IPS-15b (cell line): ENCODE results near the gene UNC50.

Experiments
- H3K27me3 ChIP-seq: one replicate; pipeline ENCODE4 v1.6.1; 2013; ENCODE audit warnings: low read length; ENCODE audit not compliant: control insufficient read depth, insufficient read depth
- H3K36me3 ChIP-seq: one replicate; pipeline ENCODE4 v1.6.1; 2013; ENCODE audit warnings: low read length; ENCODE audit not compliant: control insufficient read depth, insufficient read depth
- H3K4me1 ChIP-seq: one replicate; pipeline ENCODE4 v1.6.1; 2013; ENCODE audit warnings: mild to moderate bottlenecking, low read length; ENCODE audit not compliant: control insufficient read depth, insufficient read depth
- H3K4me3 ChIP-seq: one replicate; pipeline ENCODE4 v1.5.1; 2013; ENCODE audit warnings: low read depth, low read length
- H3K9ac ChIP-seq: one replicate; pipeline ENCODE4 v1.6.1; 2013; ENCODE audit warnings: low read depth, mild to moderate bottlenecking, low read length
- H3K9me3 ChIP-seq: one replicate; pipeline ENCODE4 v1.6.1; 2013; ENCODE audit warnings: mild to moderate bottlenecking, low read length; ENCODE audit not compliant: control insufficient read depth, insufficient read depth

The UNC50 gene

DNA sequence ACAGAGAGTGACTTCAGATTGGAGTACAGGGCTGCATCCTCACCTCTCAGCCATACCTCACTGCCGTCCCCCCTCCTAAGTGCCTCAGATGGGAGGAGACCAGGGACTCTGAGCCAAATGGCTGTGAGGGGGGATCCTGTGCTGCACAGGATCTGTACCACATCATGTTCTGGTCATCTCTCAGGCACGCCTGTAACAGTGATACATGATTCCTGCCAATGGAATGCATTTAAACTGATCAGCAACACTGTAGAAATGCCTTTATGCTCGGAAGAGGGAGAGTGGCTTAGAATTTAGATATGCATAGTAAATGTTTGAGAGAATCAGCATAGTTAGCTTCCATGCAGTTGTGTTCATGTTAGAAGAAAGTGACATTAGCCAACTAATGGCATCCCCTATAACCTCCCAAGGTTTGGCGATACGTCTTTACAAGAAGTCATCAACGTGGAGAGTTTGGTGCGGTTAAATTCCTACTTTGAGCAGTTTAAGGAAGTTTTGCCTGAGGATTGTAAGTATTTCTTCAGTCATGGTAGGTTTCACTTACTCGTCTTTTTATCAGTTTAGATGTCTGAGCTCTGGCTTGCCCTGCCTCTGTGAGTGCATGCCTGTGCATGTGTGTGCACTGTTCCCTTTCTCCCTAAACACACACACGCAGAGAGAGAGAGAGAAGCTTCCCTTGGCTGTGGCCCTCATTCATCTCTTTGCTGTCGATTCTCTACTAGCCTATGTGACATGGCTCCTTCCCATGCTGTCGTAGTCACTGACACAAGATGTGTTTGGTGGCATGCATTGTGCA is 40.0 kb upstream of the UNC50 start:
- Histone ChIP-seq H3K4me3 (no peak overlapping the region), H3K9me3 (no peaks in the 10 kb centered on the region), H3K4me1 (no peaks in the 10 kb centered on the region), H3K27me3 (no peaks in the 10 kb centered on the region), H3K36me3 (peaks cover 68% of the 10 kb centered on the region), H3K9ac (no peak overlapping the region)

DNA sequence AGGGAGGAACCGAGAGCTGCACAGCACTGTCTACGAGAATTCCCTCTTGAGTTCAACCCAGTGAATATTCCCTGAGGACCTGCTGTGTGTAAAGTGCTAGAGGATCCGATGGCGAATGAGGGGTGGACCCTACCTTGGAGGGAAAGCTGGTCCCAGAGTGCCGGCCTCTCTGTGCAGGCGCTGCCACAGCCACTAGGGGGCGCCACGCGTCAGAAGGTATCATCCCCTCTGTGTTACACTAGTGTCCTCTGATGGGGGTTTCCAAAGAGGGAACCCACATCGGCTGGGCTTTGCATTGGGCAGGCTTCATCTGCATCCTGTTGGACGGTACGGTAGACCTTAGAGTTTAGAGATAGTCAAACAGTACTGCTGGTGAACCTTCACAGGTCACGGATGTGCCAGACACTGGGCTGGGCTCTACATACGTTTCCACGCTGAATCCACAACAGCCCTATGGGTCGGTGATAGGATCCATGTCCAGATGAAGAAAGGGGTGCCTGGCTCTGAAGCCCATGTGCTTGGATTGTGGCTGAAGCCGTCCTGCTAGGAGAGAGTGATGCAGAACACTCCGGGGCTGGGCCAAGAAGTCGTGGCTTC is 39.1 kb upstream of the UNC50 start:
- Histone ChIP-seq H3K9ac (no peak overlapping the region), H3K36me3 (peaks cover 60% of the 10 kb centered on the region), H3K4me3 (no peak overlapping the region), H3K27me3 (no peaks in the 10 kb centered on the region), H3K9me3 (no peaks in the 10 kb centered on the region), H3K4me1 (no peaks in the 10 kb centered on the region)

DNA sequence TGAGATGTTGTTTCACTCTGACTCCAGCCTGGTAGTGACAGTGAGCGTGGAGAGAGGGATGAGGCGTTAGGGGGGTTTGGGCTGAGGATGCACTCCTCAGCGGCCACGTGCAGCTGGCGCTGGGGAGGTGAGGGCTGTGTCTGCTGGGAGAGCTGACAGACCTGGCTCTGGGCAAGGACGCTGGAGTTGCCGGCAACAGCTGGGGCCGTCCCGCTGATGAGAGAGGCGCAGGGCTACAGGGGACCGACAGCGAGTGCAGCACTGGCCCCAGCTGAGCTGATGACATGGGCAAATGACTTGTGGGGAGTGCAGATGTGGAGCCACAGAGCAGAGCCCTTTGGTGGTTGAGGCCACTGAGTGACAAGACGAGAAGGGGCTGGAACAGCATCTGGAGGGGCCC is 38.5 kb upstream of the UNC50 start:
- no peaks in the 10 kb centered on the region for H3K27me3 ChIP-seq
- H3K36me3 ChIP-seq, result peaks cover 55% of the 10 kb centered on the region
- no peaks in the 10 kb centered on the region for H3K4me1 ChIP-seq
- H3K4me3 ChIP-seq, result no peak overlapping the region
- H3K9ac ChIP-seq, result no peak overlapping the region
- H3K9me3 ChIP-seq, result no peaks in the 10 kb centered on the region

DNA sequence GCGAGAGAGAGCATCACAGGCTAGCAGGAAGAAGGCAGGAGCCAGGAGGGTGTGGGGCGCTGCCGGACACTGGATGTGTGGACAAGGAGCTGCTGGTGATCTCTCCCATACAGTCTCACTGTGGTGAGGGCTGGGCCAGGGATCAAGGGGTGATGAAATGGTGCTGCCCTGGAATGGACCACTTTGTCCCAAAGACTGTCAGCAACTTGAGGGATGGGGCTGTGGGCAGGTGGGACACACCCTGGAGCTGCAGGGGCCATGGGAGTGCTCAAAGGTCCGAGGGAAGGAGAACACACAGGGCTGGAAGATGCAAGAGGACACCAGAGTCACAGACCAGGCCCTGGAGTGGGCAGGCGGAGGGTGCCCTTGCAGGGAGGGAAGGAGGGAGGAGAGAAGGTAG is 38.0 kb upstream of the UNC50 start:
- Histone ChIP-seq H3K4me3 (no peak overlapping the region), H3K9me3 (no peaks in the 10 kb centered on the region), H3K27me3 (no peaks in the 10 kb centered on the region), H3K4me1 (no peaks in the 10 kb centered on the region), H3K36me3 (peaks cover 52% of the 10 kb centered on the region), H3K9ac (no peak overlapping the region)

DNA sequence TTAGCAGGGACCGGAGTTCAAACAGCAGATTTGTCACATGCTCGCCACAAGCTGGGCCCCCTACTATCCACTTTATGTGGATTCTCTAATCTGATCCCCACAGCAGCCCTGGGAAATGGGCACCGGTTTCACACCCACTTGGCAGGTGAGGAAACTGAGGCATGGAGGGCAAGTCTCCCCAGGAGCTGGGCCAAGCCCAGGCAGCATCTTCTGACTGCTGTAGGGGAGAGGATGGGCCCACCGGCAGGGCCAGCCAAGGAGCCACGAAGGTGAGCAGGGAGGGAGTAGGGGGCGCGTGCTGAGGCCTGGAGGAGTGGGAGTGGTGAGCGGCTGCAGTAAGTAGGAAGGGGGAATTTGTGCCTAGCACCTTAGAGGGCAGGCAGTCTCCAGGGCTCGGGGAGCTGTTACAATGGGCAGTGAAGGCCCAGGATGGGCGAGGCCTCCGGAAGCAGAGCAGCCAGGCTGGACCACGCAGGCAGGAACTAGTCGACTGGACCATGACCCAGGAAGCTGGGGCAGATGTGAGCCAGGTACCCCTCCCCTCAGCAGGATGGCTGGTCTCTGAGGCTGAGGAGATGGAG is 37.2 kb upstream of the UNC50 start:
- Histone ChIP-seq H3K9me3 (no peaks in the 10 kb centered on the region), H3K36me3 (peaks cover 49% of the 10 kb centered on the region), H3K4me1 (no peaks in the 10 kb centered on the region), H3K27me3 (no peaks in the 10 kb centered on the region), H3K4me3 (no peak overlapping the region), H3K9ac (no peak overlapping the region)

DNA sequence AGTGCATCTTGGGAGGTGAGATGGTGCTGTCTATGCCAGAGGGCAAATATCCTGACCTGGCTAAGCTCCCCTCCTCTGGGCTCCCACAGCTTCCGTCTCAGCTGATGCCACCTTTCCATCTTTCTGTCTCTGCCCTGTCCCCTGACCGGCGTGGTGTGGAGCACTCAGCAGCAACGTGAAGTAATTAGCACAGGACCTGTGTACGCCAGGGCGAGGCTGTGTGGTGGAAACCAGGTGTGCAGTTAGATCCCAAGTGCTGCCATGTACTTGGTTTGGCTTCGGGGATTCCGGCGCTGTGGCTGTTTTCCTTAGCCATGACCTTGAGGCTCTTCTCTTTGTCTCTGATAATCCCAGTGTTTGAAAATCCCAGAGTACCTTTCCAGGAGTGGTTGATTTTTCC is 36.6 kb upstream of the UNC50 start:
- H3K36me3 ChIP-seq, result peaks cover 50% of the 10 kb centered on the region
- no peaks in the 10 kb centered on the region for H3K4me1 ChIP-seq
- H3K4me3 ChIP-seq, result no peak overlapping the region
- no peak overlapping the region for H3K9ac ChIP-seq
- no peaks in the 10 kb centered on the region for H3K9me3 ChIP-seq
- H3K27me3 ChIP-seq, result no peaks in the 10 kb centered on the region

DNA sequence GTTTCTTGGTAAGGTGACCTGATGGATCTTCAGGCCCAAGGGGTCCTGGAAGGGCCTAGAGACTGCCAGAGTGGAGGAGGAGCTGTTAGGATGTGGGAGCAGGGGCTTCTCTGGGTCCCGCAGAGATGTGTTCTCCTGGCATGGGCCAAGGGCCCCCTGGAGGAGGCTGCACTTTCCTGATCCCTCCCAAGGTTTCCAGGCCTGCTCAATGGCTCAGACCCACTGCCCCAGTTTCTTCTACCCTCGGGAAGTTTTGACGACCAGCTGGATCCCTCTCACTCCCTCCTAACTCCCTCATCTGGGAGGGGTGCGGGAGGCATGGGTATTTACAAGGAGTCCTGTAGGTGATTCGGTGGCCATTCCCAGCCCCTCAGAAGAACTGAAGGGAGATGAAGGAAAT is 36.2 kb upstream of the UNC50 start:
- H3K36me3 ChIP-seq, result peaks cover 51% of the 10 kb centered on the region
- no peaks in the 10 kb centered on the region for H3K27me3 ChIP-seq
- no peaks in the 10 kb centered on the region for H3K4me1 ChIP-seq
- no peak overlapping the region for H3K9ac ChIP-seq
- no peaks in the 10 kb centered on the region for H3K9me3 ChIP-seq
- no peak overlapping the region for H3K4me3 ChIP-seq

DNA sequence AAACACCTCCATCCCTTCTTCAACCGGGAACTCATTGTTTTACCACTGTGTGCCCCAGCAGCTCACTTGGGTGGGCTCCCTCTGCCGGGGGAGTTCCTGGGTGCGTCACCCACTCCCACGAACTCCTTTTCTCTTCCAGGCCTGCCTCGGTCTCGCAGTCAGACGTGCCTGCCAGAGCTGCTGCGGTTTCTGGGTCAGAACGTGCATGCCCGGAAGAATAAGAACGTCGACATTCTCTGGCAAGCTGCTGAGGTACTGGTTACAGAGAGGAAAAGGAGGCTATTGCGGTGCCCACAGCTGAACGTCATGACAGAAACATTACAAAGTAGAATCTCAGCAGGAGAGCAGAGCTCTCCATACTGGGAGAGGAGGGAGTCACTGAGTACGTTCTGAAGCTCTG is 35.7 kb upstream of the UNC50 start:
- no peaks in the 10 kb centered on the region for H3K4me1 ChIP-seq
- no peaks in the 10 kb centered on the region for H3K27me3 ChIP-seq
- no peaks in the 10 kb centered on the region for H3K9me3 ChIP-seq
- H3K4me3 ChIP-seq, result no peak overlapping the region
- no peak overlapping the region for H3K9ac ChIP-seq
- peaks cover 51% of the 10 kb centered on the region for H3K36me3 ChIP-seq

DNA sequence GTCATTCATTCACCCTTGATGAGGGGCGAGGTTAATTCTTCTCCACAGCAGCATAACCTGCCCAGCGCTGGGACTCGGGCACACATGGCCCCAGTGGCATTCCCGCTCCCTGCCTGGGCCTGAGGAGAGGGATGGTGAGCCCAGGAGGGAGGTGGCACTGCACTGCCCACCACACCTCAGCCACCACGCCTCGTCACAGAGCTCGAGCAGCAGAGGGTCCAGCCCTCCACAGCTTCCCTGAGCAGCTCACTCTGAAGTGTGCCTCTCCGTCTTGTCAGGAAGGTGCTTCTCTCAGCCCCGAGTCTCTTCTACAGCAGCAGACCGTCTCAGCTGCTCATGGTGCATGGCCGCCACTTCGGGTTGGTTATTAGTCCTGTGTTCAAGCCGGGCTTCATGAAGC is 35.0 kb upstream of the UNC50 start:
- Histone ChIP-seq H3K9ac (no peak overlapping the region), H3K27me3 (no peaks in the 10 kb centered on the region), H3K4me1 (no peaks in the 10 kb centered on the region), H3K4me3 (no peak overlapping the region), H3K9me3 (no peaks in the 10 kb centered on the region), H3K36me3 (peaks cover 52% of the 10 kb centered on the region)

DNA sequence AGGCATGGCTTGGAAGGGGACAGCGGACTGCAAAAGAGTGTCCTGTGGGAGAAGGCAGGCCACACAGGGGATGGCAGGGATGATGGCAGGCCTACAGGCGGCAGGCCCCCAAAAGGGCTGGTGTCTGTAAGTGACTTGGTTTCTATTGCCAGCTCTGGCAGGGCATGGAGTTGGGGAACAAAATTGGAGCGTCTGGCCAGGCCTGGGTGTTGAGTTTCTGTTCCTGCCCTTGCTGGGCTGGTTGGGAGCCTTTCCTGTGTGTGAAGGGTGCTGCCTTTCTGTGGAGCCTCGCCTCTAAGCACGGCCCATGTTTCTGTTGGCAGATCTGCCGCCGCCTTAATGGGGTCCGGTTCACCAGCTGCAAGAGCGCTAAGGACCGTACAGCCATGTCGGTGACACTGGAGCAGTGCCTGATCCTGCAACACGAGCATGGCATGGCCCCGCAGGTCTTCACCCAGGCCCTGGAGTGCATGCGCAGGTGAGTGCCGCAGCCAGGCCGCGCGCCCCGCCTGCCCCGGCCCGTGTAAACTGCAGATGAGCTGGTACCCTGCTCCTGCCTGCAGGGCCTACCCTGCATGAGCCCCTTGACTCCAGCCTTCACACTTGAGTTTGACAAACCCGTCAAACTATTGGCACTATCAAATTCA is 31.6 kb upstream of the UNC50 start:
- Histone ChIP-seq H3K4me3 (no peak overlapping the region), H3K27me3 (no peaks in the 10 kb centered on the region), H3K36me3 (peaks cover 26% of the 10 kb centered on the region), H3K4me1 (no peaks in the 10 kb centered on the region), H3K9ac (no peak overlapping the region), H3K9me3 (no peaks in the 10 kb centered on the region)

DNA sequence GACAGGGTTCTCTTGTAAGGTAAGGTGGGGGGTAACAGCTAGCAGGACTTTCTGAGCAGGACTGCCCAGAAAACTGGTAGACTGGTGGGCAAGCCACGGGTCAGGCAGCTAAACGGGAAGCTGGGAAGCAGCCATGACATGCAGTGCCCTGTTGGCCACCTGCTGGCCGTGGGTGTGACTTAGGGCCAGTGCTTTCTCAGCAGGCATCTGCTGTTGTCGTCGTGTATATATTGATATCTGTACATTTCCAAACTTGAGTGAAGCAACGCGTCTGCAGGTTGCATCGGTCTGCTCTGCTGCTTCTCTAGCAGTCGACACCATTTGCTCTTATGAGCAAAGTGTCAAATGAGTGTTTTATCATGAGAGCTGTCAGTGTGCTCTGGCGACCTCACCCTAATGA is 31.1 kb upstream of the UNC50 start:
- no peak overlapping the region for H3K4me3 ChIP-seq
- H3K9me3 ChIP-seq, result no peaks in the 10 kb centered on the region
- H3K36me3 ChIP-seq, result peaks cover 24% of the 10 kb centered on the region
- H3K9ac ChIP-seq, result no peak overlapping the region
- H3K27me3 ChIP-seq, result no peaks in the 10 kb centered on the region
- no peaks in the 10 kb centered on the region for H3K4me1 ChIP-seq

DNA sequence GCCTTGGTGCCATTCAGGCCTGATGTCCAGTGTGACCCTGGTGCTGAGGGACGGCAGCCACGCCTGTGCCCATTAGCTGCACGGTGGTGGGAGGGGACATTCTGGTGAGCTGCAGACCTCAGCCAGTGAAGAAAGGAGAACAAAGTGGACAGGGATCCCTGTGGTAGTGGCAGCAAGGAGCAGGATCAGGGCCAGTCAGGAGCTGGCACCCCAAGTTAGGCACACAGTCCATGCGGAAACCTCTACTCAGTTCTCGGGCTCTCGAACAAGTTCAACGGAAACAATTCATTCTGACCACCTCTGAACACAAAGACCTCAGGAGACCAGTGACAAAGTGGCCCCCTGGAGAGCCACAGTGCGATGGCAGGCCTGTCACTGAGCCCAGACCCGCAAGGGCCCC is 30.2 kb upstream of the UNC50 start:
- no peak overlapping the region for H3K4me3 ChIP-seq
- H3K4me1 ChIP-seq, result no peaks in the 10 kb centered on the region
- no peaks in the 10 kb centered on the region for H3K27me3 ChIP-seq
- no peaks in the 10 kb centered on the region for H3K9me3 ChIP-seq
- no peak overlapping the region for H3K9ac ChIP-seq
- peaks cover 27% of the 10 kb centered on the region for H3K36me3 ChIP-seq
